ENCODE data around the gene ZBTB7A. TPM values are rescaled to one million over a fixed set of nuclear protein-coding genes. Genes with fewer than 3 reads are reported as not detected.

The ZBTB7A gene
- total RNA-seq, 1 experiment from 2014 or later = 15.9 TPM

GRCh38 chr19:4025317-4025716 lies 41.4 kb downstream of the ZBTB7A start:
- Histone ChIP-seq H3K9me3 (replicated peaks) (no peaks in the 10 kb centered on the region), H3K4me3 (no peak overlapping the region), H3K27me3 (replicated peaks) (no peaks in the 10 kb centered on the region), H3K27ac (no peak overlapping the region), H3K4me1 (replicated peaks) (no peaks in the 10 kb centered on the region), H3K36me3 (peaks cover 33% of the 10 kb centered on the region)
- no peak for DNase-seq (ENCODE audit: low read depth in 1 of 2, low spot score in 2 of 2)

GRCh38 chr19:4023600-4024398 lies 42.9 kb downstream of the ZBTB7A start:
- DNase-seq (ENCODE audit: low read depth in 1 of 2, low spot score in 2 of 2) = no peak
- Histone ChIP-seq H3K4me1 (replicated peaks) (no peaks in the 10 kb centered on the region), H3K4me3 (no peak overlapping the region), H3K27ac (no peak overlapping the region), H3K9me3 (replicated peaks) (no peaks in the 10 kb centered on the region), H3K27me3 (replicated peaks) (no peaks in the 10 kb centered on the region), H3K36me3 (peaks cover 27% of the 10 kb centered on the region)

DNA sequence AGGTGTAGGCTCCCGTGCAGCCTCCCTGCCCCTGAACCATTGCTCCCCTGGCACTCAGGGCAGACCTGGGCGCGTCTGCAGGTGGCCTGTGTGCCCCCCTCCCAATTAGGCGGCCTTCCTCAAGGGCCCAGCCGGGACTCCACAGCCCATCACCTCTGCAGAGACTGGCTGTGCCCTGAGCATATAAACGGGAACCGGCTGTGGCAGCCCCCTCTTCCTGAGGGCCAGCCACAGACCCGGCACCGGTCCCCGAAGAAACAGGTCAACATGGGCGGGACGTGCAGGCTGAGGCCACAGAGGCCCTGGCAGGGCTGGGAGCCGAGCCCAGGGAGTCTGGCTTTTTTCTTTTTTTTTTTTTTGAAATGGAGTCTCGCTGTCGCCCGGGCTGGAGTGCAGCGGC lies 47.1 kb downstream of the ZBTB7A start:
- Histone ChIP-seq H3K27ac (no peak overlapping the region), H3K36me3 (peaks cover 35% of the 10 kb centered on the region), H3K4me3 (no peak overlapping the region), H3K27me3 (replicated peaks) (no peaks in the 10 kb centered on the region), H3K4me1 (replicated peaks) (no peaks in the 10 kb centered on the region), H3K9me3 (replicated peaks) (no peaks in the 10 kb centered on the region)
- DNase-seq (ENCODE audit: low read depth in 1 of 2, low spot score in 2 of 2) = no peak

- no peak overlapping the region for H3K4me3 ChIP-seq
- H3K9me3 ChIP-seq (replicated peaks) = no peaks in the 10 kb centered on the region
- H3K27me3 ChIP-seq (replicated peaks) = no peaks in the 10 kb centered on the region
- no peak for DNase-seq (ENCODE audit: low read depth in 1 of 2, low spot score in 2 of 2)
- no peaks in the 10 kb centered on the region for H3K4me1 ChIP-seq (replicated peaks)
- no peak overlapping the region for H3K27ac ChIP-seq
- peaks cover 36% of the 10 kb centered on the region for H3K36me3 ChIP-seq
Measured at GRCh38 chr19:4018775-4019504, 47.8 kb downstream of the ZBTB7A start.

DNA sequence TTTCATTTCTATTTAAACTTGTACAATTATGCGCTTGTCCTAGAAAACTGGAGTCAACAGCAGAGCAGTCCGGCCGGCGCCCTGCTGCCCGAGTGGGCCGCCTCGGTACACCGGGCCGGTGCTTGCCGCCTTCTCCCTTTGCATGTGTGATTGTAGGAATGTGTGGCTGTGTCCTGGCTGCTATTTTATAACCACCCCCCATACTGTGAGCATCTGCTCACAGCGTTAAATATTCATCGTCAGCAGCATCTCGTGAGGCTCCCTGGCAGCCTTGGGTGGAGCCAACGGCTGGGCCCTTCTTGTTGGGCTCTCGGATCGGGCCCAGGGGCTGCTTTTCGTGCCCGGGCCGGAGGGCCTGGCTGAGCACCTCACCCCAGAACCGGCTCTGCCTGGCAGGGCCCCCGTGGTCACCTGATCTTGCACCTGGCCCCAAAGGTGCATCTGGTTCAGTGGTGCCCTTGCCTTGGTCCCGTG lies 48.5 kb downstream of the ZBTB7A start:
- Histone ChIP-seq H3K4me3 (no peak overlapping the region), H3K9me3 (replicated peaks) (no peaks in the 10 kb centered on the region), H3K27ac (no peak overlapping the region), H3K4me1 (replicated peaks) (no peaks in the 10 kb centered on the region), H3K27me3 (replicated peaks) (no peaks in the 10 kb centered on the region), H3K36me3 (peaks cover 42% of the 10 kb centered on the region)
- DNase-seq (ENCODE audit: low read depth in 1 of 2, low spot score in 2 of 2) = no peak

GRCh38 chr19:4016903-4017638 lies 49.6 kb downstream of the ZBTB7A start:
- Histone ChIP-seq H3K27me3 (replicated peaks) (no peaks in the 10 kb centered on the region), H3K36me3 (peaks cover 49% of the 10 kb centered on the region), H3K4me1 (replicated peaks) (no peaks in the 10 kb centered on the region), H3K4me3 (no peak overlapping the region), H3K9me3 (replicated peaks) (no peaks in the 10 kb centered on the region), H3K27ac (no peak overlapping the region)
- no peak for DNase-seq (ENCODE audit: low read depth in 1 of 2, low spot score in 2 of 2)

DNA sequence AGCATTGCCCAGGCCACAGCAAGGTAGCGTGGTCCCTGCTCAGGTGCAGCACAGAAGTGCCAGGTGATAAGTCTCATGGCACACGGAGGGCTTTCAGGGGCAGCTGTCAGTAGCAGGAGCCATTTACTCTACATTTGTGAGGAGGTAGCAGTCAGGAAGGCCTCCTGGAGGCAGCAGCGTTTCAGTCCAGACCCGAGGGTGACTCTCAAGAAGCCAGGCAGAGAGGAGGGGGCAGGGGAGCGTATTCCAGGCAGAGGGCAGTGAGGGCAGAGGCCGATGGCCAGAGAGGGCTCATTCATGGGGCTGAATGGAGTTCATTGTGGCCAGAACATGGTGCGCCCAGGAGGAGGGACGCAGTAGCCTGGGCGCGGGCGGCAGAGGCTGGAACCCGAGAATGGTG lies 50.2 kb downstream of the ZBTB7A start:
- no peak overlapping the region for H3K4me3 ChIP-seq
- H3K4me1 ChIP-seq (replicated peaks) = no peaks in the 10 kb centered on the region
- no peak overlapping the region for H3K27ac ChIP-seq
- no peak for DNase-seq (ENCODE audit: low read depth in 1 of 2, low spot score in 2 of 2)
- H3K36me3 ChIP-seq = peaks cover 50% of the 10 kb centered on the region
- no peaks in the 10 kb centered on the region for H3K9me3 ChIP-seq (replicated peaks)
- H3K27me3 ChIP-seq (replicated peaks) = no peaks in the 10 kb centered on the region

DNA sequence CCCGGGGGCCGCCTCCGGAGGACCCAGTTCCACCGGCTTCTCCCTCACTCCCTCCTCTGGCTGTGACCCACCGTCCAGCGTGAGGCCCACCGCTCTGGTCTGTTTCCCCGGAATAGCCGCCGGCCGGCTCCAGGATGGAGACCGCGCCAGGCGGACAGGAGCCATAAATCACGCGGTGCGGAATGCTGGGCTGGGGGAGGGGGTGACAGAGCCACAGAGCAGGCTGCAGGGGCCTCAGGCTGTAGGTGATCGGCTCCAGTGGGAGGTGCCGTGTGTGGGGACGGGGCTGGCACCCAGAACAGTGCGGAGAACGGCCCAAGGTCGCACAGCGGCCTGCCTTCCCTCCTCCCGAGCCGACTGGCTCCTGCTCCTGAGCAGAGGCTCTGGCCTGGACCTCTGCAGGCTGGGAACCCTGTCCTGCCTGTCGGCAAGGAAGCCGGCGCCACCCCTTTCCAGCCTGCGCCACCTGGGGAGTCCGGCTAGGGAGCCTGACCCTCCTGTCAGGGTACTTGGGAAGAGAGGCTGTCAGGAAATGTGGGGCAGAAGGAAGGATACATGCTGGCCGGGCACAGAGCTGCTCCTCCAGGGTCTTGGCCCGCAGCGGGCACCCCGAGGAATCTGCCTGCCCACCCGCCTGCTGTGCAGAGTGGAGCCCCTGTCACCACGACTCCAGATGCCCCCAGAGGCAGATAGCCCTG lies 50.8 kb downstream of the ZBTB7A start:
- H3K27ac ChIP-seq = no peak overlapping the region
- no peak for DNase-seq (ENCODE audit: low read depth in 1 of 2, low spot score in 2 of 2)
- H3K36me3 ChIP-seq = peaks cover 54% of the 10 kb centered on the region

GRCh38 chr19:4014541-4015491 lies 51.9 kb downstream of the ZBTB7A start:
- no peak overlapping the region for H3K4me3 ChIP-seq
- H3K4me1 ChIP-seq (replicated peaks) = no peaks in the 10 kb centered on the region
- no peaks in the 10 kb centered on the region for H3K27me3 ChIP-seq (replicated peaks)
- no peak for DNase-seq (ENCODE audit: low read depth in 1 of 2, low spot score in 2 of 2)
- H3K36me3 ChIP-seq = peaks cover 61% of the 10 kb centered on the region
- H3K9me3 ChIP-seq (replicated peaks) = no peaks in the 10 kb centered on the region
- H3K27ac ChIP-seq = no peak overlapping the region

More for the DNA sequence above, 50.8 kb downstream of the ZBTB7A start:
- Histone ChIP-seq H3K4me3 (no peak overlapping the region), H3K4me1 (replicated peaks) (no peaks in the 10 kb centered on the region), H3K27me3 (replicated peaks) (no peaks in the 10 kb centered on the region), H3K9me3 (replicated peaks) (no peaks in the 10 kb centered on the region)

DNA sequence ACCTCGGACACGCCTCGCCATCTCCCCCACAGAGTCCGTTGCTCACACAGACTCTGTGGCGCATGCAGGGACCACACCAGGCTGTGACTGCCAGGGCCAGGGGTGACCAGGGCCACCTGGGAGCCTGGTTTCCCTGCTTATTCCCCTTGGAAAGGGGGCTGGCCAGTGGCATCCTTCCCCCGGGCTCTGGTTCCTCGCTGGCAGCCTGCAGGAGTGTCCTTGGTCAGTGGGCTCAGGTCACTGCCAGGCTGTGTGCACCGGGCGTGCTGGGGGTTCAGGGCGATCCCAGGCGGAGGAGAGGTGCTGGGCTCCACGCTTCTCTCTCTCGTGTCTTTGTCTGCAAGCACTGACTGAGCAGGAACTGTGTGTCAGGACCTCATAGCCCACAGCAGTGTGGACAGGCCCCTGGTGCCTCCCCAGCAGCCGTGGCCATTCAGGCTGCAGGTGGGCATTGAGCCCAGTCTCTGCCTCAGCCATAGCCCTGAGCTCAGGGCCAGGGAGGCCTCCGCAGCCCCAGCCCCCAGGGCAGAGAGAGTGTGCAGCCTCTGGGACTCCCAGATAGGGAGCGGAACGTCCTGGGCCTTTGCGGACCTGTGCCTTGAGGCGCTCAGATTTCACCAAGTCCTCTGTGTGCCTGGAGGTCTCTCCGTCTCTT lies 52.7 kb downstream of the ZBTB7A start:
- H3K4me1 ChIP-seq (replicated peaks) = no peaks in the 10 kb centered on the region; the same call in 1 of the 2 replicates
- H3K27ac ChIP-seq = no peak overlapping the region

DNA sequence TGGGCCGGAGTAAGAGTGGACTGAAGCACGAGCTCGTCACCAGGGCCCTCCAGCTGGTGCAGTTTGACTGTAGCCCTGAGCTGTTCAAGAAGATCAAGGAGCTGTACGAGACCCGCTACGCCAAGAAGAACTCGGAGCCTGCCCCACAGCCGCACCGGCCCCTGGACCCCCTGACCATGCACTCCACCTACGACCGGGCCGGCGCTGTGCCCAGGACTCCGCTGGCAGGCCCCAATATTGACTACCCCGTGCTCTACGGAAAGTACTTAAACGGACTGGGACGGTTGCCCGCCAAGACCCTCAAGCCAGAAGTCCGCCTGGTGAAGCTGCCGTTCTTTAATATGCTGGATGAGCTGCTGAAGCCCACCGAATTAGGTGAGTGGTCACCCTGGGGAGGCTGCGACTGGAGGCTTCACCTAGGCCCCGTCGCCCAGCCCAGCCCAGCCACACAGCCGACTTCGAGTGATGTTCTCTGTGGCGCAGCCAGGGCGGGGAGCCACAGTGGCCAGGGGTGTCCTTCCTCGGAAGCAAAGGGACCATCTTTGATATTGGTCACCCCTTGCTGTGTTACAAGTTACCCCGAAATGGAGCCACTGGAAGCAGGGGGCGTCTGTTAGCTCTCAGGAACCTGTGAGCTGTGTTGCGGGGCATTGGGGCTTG lies 53.6 kb downstream of the ZBTB7A start:
- Histone ChIP-seq H3K27ac (no peak overlapping the region), H3K4me1 (replicated peaks) (peaks cover 9% of the 10 kb centered on the region), H3K9me3 (replicated peaks) (no peaks in the 10 kb centered on the region; the same call in 1 of the 2 replicates), H3K27me3 (replicated peaks) (no peaks in the 10 kb centered on the region), H3K36me3 (peaks cover 61% of the 10 kb centered on the region), H3K4me3 (no peak overlapping the region)
- no peak for DNase-seq (ENCODE audit: low read depth in 1 of 2, low spot score in 2 of 2)

More for the DNA sequence above, 52.7 kb downstream of the ZBTB7A start:
- DNase-seq (ENCODE audit: low read depth in 1 of 2, low spot score in 2 of 2) = no peak
- Histone ChIP-seq H3K27me3 (replicated peaks) (no peaks in the 10 kb centered on the region), H3K36me3 (peaks cover 61% of the 10 kb centered on the region), H3K9me3 (replicated peaks) (no peaks in the 10 kb centered on the region), H3K4me3 (no peak overlapping the region)
